GM20000 (cell line): Measurements from ENCODE around the gene ACAD8.

ENCODE experiments used
- DNase-seq: peaks from one replicate; pipeline ENCODE4 v3.0.0; 2012; ENCODE audit warnings: low spot score
- TF ChIP-seq, protein P1 (sequence below): IDR thresholded peaks from 2 replicates; pipeline ENCODE4 v1.5.1; 2012; ENCODE audit warnings: mild to moderate bottlenecking, control low read depth; ENCODE audit errors: extremely low read depth, missing control alignments

Gene ACAD8

DNA sequence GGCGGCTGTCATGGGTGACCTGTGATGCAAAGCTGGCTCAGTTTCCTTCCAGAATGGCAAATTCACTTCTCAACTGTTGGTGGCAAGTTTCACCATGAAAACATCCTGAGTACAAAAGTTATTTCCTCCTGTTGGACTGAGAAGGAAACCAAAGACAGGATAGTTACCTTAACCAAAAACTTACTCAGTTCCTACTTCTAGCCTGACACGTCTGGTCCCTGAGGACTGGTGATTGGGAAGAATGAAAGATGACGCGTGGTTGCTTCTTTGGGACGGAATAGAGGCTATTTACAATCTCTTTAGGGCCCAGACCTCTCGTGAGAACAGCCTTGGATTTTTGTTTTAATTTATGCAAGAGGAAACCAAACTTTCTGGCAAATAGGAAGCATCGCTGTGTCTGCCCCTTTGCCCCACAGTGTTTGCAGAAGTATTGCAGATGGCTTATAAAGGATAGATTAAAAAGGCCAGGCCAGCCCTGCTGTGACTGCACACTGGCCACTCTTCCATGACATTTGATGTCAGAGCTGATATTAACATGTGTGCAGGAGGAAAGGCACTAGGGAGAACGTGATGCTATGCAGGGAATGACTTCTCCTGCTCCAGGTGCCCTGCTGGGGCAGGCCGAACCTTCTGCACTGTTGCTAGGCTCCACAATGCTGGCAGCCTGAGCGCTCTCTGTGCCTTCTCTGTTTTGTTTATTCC lies 21.3 kb upstream of the ACAD8 start:
- TF ChIP-seq, protein P1, sequence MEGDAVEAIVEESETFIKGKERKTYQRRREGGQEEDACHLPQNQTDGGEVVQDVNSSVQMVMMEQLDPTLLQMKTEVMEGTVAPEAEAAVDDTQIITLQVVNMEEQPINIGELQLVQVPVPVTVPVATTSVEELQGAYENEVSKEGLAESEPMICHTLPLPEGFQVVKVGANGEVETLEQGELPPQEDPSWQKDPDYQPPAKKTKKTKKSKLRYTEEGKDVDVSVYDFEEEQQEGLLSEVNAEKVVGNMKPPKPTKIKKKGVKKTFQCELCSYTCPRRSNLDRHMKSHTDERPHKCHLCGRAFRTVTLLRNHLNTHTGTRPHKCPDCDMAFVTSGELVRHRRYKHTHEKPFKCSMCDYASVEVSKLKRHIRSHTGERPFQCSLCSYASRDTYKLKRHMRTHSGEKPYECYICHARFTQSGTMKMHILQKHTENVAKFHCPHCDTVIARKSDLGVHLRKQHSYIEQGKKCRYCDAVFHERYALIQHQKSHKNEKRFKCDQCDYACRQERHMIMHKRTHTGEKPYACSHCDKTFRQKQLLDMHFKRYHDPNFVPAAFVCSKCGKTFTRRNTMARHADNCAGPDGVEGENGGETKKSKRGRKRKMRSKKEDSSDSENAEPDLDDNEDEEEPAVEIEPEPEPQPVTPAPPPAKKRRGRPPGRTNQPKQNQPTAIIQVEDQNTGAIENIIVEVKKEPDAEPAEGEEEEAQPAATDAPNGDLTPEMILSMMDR, result no peak
- DNase-seq, result no peak

DNA sequence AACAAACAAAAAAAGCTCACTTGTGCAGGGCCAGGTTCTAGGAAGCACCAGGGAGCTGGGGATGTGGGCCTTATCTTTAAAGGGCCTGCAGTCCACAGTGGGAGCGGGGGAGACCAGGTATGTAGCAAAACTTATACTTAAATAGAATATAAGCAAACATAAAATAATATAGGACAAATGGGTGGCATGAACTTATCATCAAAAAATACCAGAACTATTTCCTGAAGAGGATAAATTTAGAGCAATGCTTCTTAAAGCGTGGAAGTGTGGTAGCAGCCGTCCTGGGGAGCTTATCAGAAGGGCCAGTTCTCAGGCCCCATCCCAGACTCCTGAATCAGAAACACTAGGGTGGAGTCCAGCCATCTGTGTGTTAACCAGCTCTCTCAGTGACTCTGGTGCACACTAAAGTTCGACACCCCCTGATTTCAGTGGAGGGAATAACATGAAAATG lies 19.6 kb upstream of the ACAD8 start:
- TF ChIP-seq, protein P1, result no peak
- no peak for DNase-seq

DNA sequence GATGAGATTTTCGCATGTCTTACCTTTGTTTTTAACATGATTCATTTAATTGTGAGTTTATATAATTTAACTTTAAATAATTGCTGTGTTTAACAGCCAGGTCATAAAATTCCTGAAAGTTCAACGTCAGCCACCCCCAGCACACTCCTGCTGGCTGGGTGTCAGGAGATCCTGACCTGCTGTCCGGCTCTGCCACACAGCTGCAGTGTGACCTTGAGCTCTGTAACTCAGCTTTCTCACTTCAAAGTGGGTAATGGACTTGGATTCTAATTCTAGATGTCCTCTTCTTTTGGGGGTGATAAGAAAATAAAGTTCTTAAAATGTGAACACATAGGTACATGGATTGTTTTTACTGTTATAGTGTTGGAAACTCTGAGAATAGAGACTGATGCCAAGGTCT lies 18.0 kb upstream of the ACAD8 start:
- DNase-seq, result no peak

DNA sequence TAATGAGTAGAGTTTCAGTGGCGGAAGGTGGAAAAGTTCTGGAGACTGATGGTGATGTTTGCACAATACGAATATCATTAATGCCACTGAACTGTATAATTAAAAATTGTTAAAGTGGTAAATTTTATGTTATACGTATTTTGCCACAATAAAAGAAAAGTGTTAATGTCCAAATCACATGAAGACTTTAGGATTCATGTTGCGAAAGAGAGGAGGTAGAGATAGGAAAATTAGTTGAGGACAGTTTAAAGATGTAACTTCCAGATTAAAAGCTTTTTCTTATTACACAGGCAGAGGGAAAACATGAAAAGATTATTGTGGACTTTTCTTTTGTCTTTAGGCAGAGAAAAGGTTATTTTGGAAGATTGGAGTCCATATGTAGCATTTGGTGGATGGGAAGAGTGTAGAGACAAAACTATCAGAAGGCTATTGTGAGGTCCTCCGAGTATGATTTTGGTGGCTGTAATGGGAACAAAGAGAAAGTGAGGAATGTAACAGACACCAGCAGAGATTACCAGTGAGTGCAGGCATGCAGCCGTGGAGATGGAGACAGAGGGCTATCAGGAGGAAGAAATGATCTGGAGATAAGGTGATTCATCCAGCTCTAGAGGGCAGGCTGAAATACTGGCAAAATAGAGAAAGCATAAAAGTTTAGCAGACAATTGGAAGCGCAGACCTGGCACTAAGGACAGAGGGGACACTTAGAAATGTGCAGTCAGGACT lies 16.4 kb upstream of the ACAD8 start:
- TF ChIP-seq, protein P1, result no peak
- DNase-seq, result no peak

More for the DNA sequence above, 18.0 kb upstream of the ACAD8 start:
- TF ChIP-seq, protein P1, result no peak

DNA sequence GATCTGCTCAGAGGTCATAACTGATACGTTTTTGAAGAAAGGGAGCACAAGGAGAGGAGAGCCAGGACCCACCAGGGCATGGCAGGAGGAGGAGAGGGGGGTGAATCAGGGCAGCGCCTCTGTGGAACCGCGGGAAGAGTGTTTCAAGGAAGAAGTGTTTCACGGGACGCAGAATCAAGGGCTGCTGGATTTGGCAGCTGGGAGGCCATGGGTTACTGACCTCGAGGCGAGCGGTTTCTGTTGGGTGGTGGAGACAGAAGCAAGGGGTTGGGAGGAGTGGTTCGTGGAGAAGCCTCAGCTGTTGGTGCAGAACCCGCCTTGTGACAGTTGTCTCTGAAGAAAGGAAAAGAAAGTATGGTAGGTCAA lies 15.8 kb upstream of the ACAD8 start:
- DNase-seq, result no peak
- TF ChIP-seq, protein P1, result no peak

DNA sequence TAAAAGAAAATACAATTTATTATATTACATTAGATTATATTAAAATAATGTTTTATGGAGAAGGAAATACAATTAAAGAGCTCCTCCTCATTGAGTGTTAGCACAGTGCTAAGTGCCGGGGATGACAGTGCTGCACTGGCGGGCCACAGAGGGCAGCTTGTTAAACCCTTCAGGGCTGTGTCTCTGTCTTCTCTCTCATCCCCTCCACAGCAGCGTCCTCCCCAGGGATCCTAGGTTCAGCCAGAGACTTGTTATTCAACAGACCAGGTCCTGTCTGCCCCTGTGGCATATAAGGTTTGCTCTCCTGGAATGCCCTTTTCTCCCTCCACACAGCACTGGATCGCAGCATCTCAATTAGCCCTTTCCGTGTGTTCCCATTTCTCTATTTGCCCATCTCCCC lies 14.4 kb upstream of the ACAD8 start:
- TF ChIP-seq, protein P1, result no peak
- no peak for DNase-seq

DNA sequence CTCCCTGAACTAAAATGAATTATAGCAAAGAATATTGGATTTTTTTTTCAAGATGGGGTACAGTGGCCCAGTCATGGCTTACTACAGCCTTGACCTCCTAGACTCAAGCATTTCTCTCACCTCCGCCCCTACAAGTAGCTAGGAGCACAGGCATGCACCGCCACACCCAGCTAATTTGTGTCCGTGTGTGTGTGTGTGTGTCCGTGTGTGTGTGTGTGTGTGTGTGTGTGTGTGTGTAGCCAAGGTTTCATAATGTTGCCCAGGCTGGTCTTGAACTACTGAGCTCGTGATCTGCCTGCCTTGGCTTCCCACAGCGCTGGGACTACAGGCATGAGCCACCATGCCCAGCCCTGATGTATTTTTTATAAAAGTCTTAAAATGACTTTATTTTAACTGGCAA lies 12.8 kb upstream of the ACAD8 start:
- TF ChIP-seq, protein P1, result no peak
- DNase-seq, result no peak
